ENCODE results near the gene FBXO10.

The FBXO10 gene

GRCh38 chr9:37466037-37466709 lies 110.0 kb downstream of the FBXO10 start:
- H3K27me3 ChIP-seq (ENCODE audit: insufficient read depth, poor library complexity, severe bottlenecking), result no peaks in the 10 kb centered on the region
- peaks cover 6% of the 10 kb centered on the region; the same call in 1 of the 2 replicates for H3K36me3 ChIP-seq (ENCODE audit: low read depth)
- no peak for TF ChIP-seq CTCF (IDR thresholded peaks at IDR 0.05; ENCODE audit: poor library complexity, severe bottlenecking)
- peak overlapping the region; percentile 68 for H3K4me3 ChIP-seq (ENCODE audit: severe bottlenecking)
- H3K9me3 ChIP-seq (ENCODE audit: severe bottlenecking), result no peaks in the 10 kb centered on the region
- ATAC-seq (ENCODE audit: low read depth) (peak; percentile 16), DNase-seq (ENCODE audit: low spot score) (peak; percentile 85)
- peaks cover 10% of the 10 kb centered on the region for H3K4me1 ChIP-seq (ENCODE audit: insufficient read depth, poor library complexity, severe bottlenecking)
- peak overlapping the region; percentile 88 for H3K27ac ChIP-seq (ENCODE audit: poor library complexity, severe bottlenecking)

- ATAC-seq (ENCODE audit: low read depth) (peak; percentile 83), DNase-seq (ENCODE audit: low spot score) (peak; percentile 99)
- H3K4me1 ChIP-seq (ENCODE audit: insufficient read depth, poor library complexity, severe bottlenecking), result peaks cover 7% of the 10 kb centered on the region
- peak within 1 kb of the TSS; percentile 88 for H3K27ac ChIP-seq (ENCODE audit: poor library complexity, severe bottlenecking)
- no peaks in the 10 kb centered on the region for H3K9me3 ChIP-seq (ENCODE audit: severe bottlenecking)
- H3K4me3 ChIP-seq (ENCODE audit: severe bottlenecking), result peak within 1 kb of the TSS; percentile 68
- H3K36me3 ChIP-seq (ENCODE audit: low read depth), result peaks cover 6% of the 10 kb centered on the region; the same call in 1 of the 2 replicates
- H3K27me3 ChIP-seq (ENCODE audit: insufficient read depth, poor library complexity, severe bottlenecking), result no peaks in the 10 kb centered on the region
- no peak for TF ChIP-seq CTCF (IDR thresholded peaks at IDR 0.05; ENCODE audit: poor library complexity, severe bottlenecking)
Measured at GRCh38 chr9:37465249-37466036, 110.7 kb downstream of the FBXO10 start, which contains the start of gene ZBTB5. TSS of gene ZBTB5 (minus strand) at chr9:37465450. CDS start at chr9:37442551, 22,899 bp downstream.

DNA sequence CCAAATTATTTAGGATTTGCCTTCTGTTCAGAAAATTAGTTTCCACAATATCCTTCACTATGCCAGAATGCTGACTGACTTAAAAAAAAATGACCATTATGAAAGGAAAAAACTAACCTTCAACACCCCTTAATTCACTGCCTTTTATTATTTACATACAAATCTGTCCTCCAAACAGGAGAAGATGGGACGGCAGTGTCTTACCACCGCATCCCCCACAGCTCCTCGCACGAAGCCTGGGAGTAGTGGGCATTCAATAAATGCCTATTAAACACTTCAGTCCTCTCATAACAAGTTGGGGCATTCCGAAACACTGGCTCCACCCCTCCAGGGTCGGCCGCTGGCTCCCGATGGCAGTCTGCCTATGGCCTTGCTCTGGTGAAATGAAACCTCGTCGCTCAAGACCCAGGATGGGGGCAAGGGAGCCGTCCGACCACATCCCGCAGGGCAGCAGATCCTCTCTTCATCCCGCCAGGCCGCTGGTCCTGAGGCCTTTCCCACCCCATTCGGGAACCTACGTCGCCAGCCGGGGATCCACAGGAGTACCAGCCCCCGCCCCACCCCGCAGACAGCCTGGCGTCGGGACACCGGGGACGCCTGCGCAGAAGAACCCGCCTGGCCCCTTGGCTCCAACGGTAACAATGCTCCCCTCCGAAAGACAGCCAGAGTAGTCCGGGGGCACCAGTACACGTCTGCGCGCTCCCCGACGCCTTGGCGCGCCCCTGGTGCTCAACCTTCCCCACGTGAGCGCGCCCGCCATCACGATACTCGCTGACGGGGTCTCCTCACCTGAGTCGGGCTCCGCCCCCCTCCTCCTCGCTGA lies 111.5 kb downstream of the FBXO10 start:
- no peak for TF ChIP-seq CTCF (IDR thresholded peaks at IDR 0.05; ENCODE audit: poor library complexity, severe bottlenecking)
- H3K9me3 ChIP-seq (ENCODE audit: severe bottlenecking), result no peaks in the 10 kb centered on the region
- H3K36me3 ChIP-seq (ENCODE audit: low read depth), result peaks cover 6% of the 10 kb centered on the region; the same call in 1 of the 2 replicates
- H3K4me3 ChIP-seq (ENCODE audit: severe bottlenecking), result peak overlapping the region; percentile 68
- peak overlapping the region; percentile 88 for H3K27ac ChIP-seq (ENCODE audit: poor library complexity, severe bottlenecking)
- peaks cover 7% of the 10 kb centered on the region for H3K4me1 ChIP-seq (ENCODE audit: insufficient read depth, poor library complexity, severe bottlenecking)
- DNase-seq (ENCODE audit: low spot score) (peak; percentile 71), ATAC-seq (ENCODE audit: low read depth) (peak; percentile 35)
- no peaks in the 10 kb centered on the region for H3K27me3 ChIP-seq (ENCODE audit: insufficient read depth, poor library complexity, severe bottlenecking)

GRCh38 chr9:37464006-37464405 lies 112.2 kb downstream of the FBXO10 start:
- no peaks in the 10 kb centered on the region for H3K27me3 ChIP-seq (ENCODE audit: insufficient read depth, poor library complexity, severe bottlenecking)
- peaks cover 6% of the 10 kb centered on the region; the same call in 1 of the 2 replicates for H3K36me3 ChIP-seq (ENCODE audit: low read depth)
- peak overlapping the region; percentile 88 for H3K27ac ChIP-seq (ENCODE audit: poor library complexity, severe bottlenecking)
- ATAC-seq (ENCODE audit: low read depth) (no peak), DNase-seq (ENCODE audit: low spot score) (no peak)
- H3K4me3 ChIP-seq (ENCODE audit: severe bottlenecking), result peak overlapping the region; percentile 68
- no peak for TF ChIP-seq CTCF (IDR thresholded peaks at IDR 0.05; ENCODE audit: poor library complexity, severe bottlenecking)
- H3K4me1 ChIP-seq (ENCODE audit: insufficient read depth, poor library complexity, severe bottlenecking), result peaks cover 7% of the 10 kb centered on the region
- H3K9me3 ChIP-seq (ENCODE audit: severe bottlenecking), result no peaks in the 10 kb centered on the region
